Spinal cord (tissue), 10 donors: ENCODE results near the gene BLOC1S1. TPM values are rescaled to one million over a fixed set of nuclear protein-coding genes. Genes with fewer than 3 reads are reported as not detected.
A peak's percentile ranks its signal among the peaks of the same experiment; 100 is the strongest.

Source experiments
- DNase-seq, 6 donors: peaks; one replicate each; pipeline versions ENCODE4 v3.0.0 to v3.0.0-alpha.2; 2013 to 2015; ENCODE audit warnings: low spot score in 6 of 6, low read depth in 4 of 6
- H3K27ac ChIP-seq: one replicate; pipeline ENCODE4 v1.5.1; 2013; ENCODE audit warnings: low read depth, low read length, control low read depth
- H3K27me3 ChIP-seq: one replicate; pipeline ENCODE4 v1.6.1; 2013; ENCODE audit warnings: low read length; ENCODE audit not compliant: control insufficient read depth, insufficient read depth
- H3K36me3 ChIP-seq: one replicate; pipeline ENCODE4 v1.6.1; 2013; ENCODE audit warnings: low read length; ENCODE audit not compliant: control insufficient read depth, insufficient read depth
- H3K4me1 ChIP-seq: one replicate; pipeline ENCODE4 v1.6.1; 2013; ENCODE audit warnings: low read length; ENCODE audit not compliant: control insufficient read depth, insufficient read depth
- H3K4me3 ChIP-seq: one replicate; pipeline ENCODE4 v1.5.1; 2013; ENCODE audit warnings: low read depth, low read length, control low read depth
- H3K9me3 ChIP-seq: one replicate; pipeline ENCODE4 v1.6.1; 2013; ENCODE audit warnings: low read length; ENCODE audit not compliant: control insufficient read depth, insufficient read depth
- WGBS: methylation state at CpG from one replicate; pipeline ENCODE4 v1.1.5; 2013; ENCODE audit warnings: missing lambda C conversion rate; ENCODE audit not compliant: insufficient coverage; 5-methylcytosine and 5-hydroxymethylcytosine counted together
- long read RNA-seq, 4 donors: transcript quantifications; one replicate each; lab custom pipeline, GENCODE V29; 2026
- polyA plus RNA-seq, 2 donors: library from polyadenylated mRNA; unstranded; fragments of 120-200 nt; gene quantifications; one replicate each; pipeline ENCODE4 v1.2.1, GENCODE V29; 2013; ENCODE audit not compliant: insufficient read length in 2 of 2
- total RNA-seq, 2 donors: library from RNA; depleted of rRNA in 1 of 2; stranded (reverse); fragments of 120-200 nt in 1 of 2; fragments of >200 nt in 1 of 2; gene quantifications; one replicate each; pipeline versions ENCODE4 v1.2.3 to v1.2.4, GENCODE V29; 2013 to 2014
- donor health status: healthy.

The BLOC1S1 gene
- total RNA-seq (100 to 1,000 TPM in 1 of 2 donors, 10 to 100 TPM in 1; 45.7 to 187 TPM), polyA plus RNA-seq (100 to 1,000 TPM; 142 to 154 TPM)
- long read RNA-seq, donor 1, transcript BLOC1S1-203 (4 exons, 571 nt) = major isoform, 126 of 148 reads
- long read RNA-seq, donor 1, transcript BLOC1S1-204 (3 exons, 1,229 nt) = minor isoform, 8 of 148 reads
- long read RNA-seq, donor 1, partial matches to known transcripts = 13 of 148 reads
- long read RNA-seq, donor 1, other reads (novel, unspliced or antisense) = 0 of 148 reads
- long read RNA-seq, donor 2, transcript BLOC1S1-203 (4 exons, 571 nt) = major isoform, 39 of 42 reads
- long read RNA-seq, donor 2, partial matches to known transcripts = 0 of 42 reads
- long read RNA-seq, donor 2, other reads (novel, unspliced or antisense) = 0 of 42 reads
- long read RNA-seq, donor 3, transcript BLOC1S1-203 (4 exons, 571 nt) = major isoform, 46 of 48 reads
- long read RNA-seq, donor 3, partial matches to known transcripts = 0 of 48 reads
- long read RNA-seq, donor 3, other reads (novel, unspliced or antisense) = 0 of 48 reads
- long read RNA-seq, donor 4, transcript BLOC1S1-204 (3 exons, 1,229 nt) = minor isoform, 8 of 160 reads
- long read RNA-seq, donor 4, transcript BLOC1S1-203 (4 exons, 571 nt) = major isoform, 129 of 160 reads
- long read RNA-seq, donor 4, partial matches to known transcripts = 14 of 160 reads
- long read RNA-seq, donor 4, other reads (novel, unspliced or antisense) = 0 of 160 reads

DNA sequence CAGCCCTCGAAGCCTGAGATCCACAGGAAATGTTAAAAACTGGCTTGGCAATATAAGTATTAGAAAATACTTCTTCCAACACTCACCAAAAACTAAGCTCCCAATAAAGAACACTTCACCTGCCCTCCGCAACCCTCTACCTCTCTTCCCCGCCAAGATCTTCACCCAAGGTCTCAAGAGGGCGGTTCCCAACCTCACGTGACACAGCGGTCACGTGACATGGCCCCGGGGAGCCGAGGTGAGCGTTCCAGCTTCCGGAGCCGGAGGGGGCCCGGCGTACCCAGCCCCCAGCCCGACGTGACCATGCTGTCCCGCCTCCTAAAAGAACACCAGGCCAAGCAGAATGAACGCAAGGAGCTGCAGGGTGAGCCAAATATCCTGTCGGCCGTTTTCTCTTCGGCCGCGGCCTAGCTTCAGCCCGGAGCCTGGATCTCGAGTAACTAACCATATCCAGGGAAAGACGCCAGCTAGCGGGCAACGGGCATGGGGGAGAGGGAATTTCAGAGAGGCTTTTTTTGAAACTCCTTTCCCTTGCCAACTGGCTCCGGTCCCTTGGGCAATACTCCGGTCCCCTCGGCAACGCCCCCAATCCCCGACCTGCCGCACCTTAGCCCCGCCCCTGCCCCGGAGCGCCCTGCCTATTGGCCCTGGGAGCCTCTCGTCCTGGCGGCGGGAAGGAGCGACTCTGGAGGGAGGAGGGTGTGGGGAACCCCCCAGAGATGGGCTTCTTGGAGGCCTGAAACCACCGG lies at the start of gene BLOC1S1:
Gene BLOC1S1 (plus strand): TSS at position 214 of the 749 bp plus-strand sequence. CDS start 6 bp downstream, at position 220.
- 0% methylated on average over 35 of the region's 42 CpGs for WGBS
- H3K4me1 ChIP-seq = peaks cover 60% of the 10 kb centered on the region

DNA sequence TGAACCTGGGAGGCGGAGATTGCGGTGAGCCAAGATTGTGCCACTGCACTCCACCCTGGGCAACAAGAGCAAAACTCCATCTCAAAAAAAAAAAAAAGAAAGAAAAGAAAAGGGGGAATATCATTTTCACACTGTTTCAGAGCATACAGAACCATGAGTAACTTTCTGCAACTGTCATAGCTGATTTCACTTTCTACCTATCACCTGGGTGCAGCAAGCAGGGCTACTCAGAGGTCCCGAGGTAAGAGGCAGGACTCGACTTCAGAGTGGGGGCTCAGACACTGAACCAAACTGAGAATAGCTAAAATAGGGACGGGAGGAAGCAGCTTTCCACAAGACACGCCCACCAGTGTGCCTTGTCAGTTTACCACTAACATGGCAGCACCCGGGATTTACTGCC lies 49.3 kb upstream of the BLOC1S1 start:
- Histone ChIP-seq H3K27me3 (no peaks in the 10 kb centered on the region), H3K36me3 (no peaks in the 10 kb centered on the region), H3K27ac (no peak overlapping the region), H3K4me3 (no peak overlapping the region), H3K9me3 (no peaks in the 10 kb centered on the region), H3K4me1 (no peaks in the 10 kb centered on the region)
- no peak for DNase-seq
- 79% methylated on average over 4 of the region's 7 CpGs for WGBS

More for the DNA sequence above, at the start of gene BLOC1S1:
- Histone ChIP-seq H3K36me3 (peaks cover 20% of the 10 kb centered on the region), H3K27me3 (peaks cover under 1% of the 10 kb centered on the region), H3K27ac (peak within 1 kb of the TSS; percentile 97), H3K9me3 (no peaks in the 10 kb centered on the region), H3K4me3 (peak within 1 kb of the TSS; percentile 94)
- DNase-seq = peak; percentile 88 to 98 (median 92)

GRCh38 chr12:55670276-55670675 lies 45.6 kb upstream of the BLOC1S1 start:
- Histone ChIP-seq H3K27ac (no peak overlapping the region), H3K27me3 (no peaks in the 10 kb centered on the region), H3K9me3 (no peaks in the 10 kb centered on the region), H3K4me1 (no peaks in the 10 kb centered on the region), H3K4me3 (no peak overlapping the region), H3K36me3 (no peaks in the 10 kb centered on the region)
- no peak for DNase-seq

- no peak overlapping the region for H3K4me3 ChIP-seq
- H3K4me1 ChIP-seq = no peaks in the 10 kb centered on the region
- no peaks in the 10 kb centered on the region for H3K27me3 ChIP-seq
- WGBS = 73% methylated on average over 4 of the region's 4 CpGs
- H3K27ac ChIP-seq = no peak overlapping the region
- DNase-seq = no peak
- no peaks in the 10 kb centered on the region for H3K36me3 ChIP-seq
- no peaks in the 10 kb centered on the region for H3K9me3 ChIP-seq
These were observed 44.1 kb upstream of the BLOC1S1 start for GRCh38 chr12:55671746-55672145.

DNA sequence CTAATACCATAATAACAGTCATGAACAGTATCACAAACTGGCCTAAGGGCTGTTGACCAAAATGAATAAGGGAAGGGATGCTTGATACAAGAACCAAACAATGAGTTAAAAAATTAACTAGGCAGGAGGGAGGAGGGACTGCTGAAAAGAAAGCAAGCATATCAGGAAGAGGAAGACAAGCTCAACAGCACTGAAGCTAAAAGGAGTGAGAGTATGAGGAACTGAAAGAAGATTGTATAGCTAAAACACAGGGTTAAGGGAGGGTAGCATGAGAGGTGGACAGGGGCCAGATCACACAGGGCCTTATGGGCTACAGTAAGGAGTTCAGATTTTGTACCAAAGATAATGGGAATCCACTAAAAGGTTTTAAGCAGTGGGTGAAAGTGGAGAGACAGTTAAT lies 42.2 kb upstream of the BLOC1S1 start:
- Histone ChIP-seq H3K9me3 (no peaks in the 10 kb centered on the region), H3K4me3 (no peak overlapping the region), H3K36me3 (no peaks in the 10 kb centered on the region), H3K27me3 (no peaks in the 10 kb centered on the region), H3K27ac (no peak overlapping the region), H3K4me1 (no peaks in the 10 kb centered on the region)
- DNase-seq = no peak

DNA sequence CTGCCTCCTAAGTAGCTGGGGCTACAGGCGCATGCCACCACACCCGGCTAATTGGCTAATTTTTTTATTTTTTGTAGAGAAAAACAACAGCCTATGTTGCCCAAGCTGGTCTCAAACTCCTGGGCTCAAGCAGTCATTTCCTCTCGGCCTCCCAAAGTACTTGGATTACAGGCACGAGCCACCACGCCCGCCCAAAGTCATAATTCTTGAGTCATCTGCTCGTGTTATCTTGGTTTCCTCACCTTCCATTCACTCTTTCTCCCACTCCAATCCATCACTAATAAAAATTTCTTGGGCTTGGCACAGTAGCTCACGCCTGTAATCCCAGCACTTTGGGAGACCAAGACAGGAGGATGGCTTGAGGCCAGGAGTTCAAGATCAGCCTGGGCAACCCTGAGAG lies 40.2 kb upstream of the BLOC1S1 start:
- no peaks in the 10 kb centered on the region for H3K4me1 ChIP-seq
- 88% methylated on average over 6 of the region's 8 CpGs for WGBS
- H3K36me3 ChIP-seq = no peaks in the 10 kb centered on the region
- no peaks in the 10 kb centered on the region for H3K9me3 ChIP-seq
- no peak overlapping the region for H3K27ac ChIP-seq
- DNase-seq = no peak
- no peaks in the 10 kb centered on the region for H3K27me3 ChIP-seq
- no peak overlapping the region for H3K4me3 ChIP-seq

- 67% methylated on average over 3 of the region's 6 CpGs for WGBS
- Histone ChIP-seq H3K36me3 (no peaks in the 10 kb centered on the region), H3K9me3 (no peaks in the 10 kb centered on the region), H3K27ac (no peak overlapping the region), H3K4me3 (no peak overlapping the region), H3K4me1 (peaks cover 6% of the 10 kb centered on the region), H3K27me3 (peaks cover under 1% of the 10 kb centered on the region)
- no peak for DNase-seq
These were observed 39.1 kb upstream of the BLOC1S1 start for GRCh38 chr12:55676707-55677106.

DNA sequence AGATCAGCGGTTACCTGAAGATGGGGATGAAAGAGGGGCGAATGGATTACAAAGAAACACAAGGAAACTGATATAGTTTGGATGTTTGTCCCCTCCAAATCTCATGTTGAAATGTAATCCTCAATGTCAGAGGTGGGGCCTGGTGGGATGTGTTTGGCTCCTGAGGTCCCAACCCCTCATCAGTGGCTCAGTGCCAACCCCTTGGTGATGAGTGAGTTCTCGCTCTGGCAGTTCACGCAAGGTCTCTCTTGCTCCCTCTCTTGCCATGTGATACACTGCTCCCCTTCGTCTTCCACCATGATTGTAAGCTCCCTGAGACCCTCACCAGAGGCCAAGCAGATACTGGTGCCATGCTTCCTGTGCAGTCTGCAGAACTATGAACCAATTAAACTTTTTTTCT lies 36.2 kb upstream of the BLOC1S1 start:
- Histone ChIP-seq H3K27ac (no peak overlapping the region), H3K36me3 (no peaks in the 10 kb centered on the region), H3K27me3 (peaks cover 4% of the 10 kb centered on the region), H3K4me1 (peaks cover 10% of the 10 kb centered on the region), H3K9me3 (no peaks in the 10 kb centered on the region), H3K4me3 (no peak overlapping the region)
- DNase-seq = no peak
- WGBS = 81% methylated on average over 3 of the region's 5 CpGs

DNA sequence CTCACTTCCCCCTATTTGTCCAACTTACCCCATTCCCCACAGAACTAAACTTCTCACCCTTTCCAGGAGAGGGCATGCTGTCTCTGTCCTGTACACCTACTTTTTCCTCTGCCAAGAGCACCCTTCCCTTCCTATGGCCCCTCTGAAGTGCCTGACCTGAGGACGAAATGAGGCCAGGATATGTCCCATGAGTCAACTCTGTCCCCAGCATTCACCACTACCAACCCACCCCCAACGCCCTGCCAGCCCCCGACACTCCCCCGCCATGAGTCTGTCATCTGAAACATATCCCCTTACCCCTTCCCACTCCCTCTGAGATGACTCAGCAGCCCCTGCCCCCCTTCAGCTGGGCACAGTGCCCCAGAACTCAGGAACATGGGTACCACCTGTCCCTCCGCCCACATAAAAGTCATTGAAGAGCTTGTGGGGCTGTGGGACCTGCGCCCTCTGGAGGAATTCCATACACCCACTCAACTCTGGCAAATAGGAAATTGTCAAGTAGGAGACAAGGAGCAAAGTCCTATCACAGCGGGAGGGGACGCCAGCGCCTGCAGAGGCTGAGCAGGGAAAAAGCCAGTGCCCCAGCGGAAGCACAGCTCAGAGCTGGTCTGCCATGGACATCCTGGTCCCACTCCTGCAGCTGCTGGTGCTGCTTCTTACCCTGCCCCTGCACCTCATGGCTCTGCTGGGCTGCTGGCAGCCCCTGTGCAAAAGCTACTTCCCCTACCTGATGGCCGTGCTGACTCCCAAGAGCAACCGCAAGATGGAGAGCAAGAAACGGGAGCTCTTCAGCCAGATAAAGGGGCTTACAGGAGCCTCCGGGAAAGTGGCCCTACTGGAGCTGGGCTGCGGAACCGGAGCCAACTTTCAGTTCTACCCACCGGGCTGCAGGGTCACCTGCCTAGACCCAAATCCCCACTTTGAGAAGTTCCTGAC lies 34.4 kb upstream of the BLOC1S1 start:
- peak in 2 of 6 donors; percentile 10 to 49 for DNase-seq
- Histone ChIP-seq H3K9me3 (no peaks in the 10 kb centered on the region), H3K4me3 (no peak overlapping the region), H3K36me3 (peaks cover 13% of the 10 kb centered on the region), H3K27ac (no peak overlapping the region), H3K4me1 (peaks cover 10% of the 10 kb centered on the region), H3K27me3 (peaks cover 4% of the 10 kb centered on the region)
- WGBS = 20% methylated on average over 12 of the region's 17 CpGs
